SHP77 (cell line): ENCODE results near the gene ARHGEF6.

Source experiments
- DNase-seq, 2 experiments: peaks; one replicate each; lab custom pipeline; 2025; lab: John Stamatoyannopoulos, UW

ARHGEF6 gene

DNA sequence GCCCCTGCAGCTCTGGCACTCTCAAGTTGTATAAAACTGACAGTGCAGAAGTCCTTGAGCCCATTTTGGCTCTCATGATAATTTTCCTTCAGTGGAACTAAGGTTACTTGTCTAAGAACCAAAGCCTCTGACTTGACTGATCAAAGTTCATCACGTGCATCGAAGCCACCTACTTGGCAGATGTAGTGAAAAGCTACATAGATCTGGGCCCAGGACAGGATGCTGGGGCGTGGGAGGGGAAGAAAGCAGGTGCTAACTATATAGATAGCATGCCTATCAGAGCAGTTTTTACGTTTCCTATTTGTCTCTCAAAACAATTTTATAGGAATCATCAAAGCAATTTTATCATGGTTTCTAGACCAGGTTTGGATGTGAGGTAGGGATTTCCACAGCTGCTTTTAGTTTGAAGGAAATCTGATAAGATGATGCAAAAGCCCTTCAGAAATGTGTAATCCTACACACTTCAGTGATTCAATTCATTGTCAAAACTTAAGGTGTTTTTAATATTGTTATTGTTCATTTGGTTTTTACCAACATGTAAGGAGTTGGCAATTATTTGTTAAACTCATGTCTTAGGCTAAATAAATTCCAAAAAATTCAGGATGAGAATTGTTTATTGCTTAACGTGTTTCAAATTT lies 134.0 kb downstream of the ARHGEF6 start:
- DNase-seq, result no peak

DNA sequence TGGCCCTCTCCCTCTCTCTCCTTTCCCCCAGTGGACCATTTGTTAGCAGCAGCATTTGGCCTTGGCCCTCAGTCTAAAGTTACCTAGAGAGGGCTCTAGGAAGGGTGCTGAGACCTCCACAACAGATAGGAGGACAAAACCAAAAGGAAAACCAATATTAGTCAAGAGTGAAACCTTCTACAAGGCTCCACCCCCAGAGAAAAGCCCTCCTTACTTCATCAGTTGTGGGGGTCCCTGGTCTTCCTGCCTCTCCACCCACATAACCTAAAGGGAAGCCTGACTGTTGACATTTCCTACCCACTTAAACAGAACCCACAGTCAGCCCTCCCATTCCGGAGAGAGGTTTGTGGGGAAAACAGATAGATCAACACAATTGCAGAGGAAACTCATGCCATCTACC lies 137.5 kb downstream of the ARHGEF6 start:
- no peak for DNase-seq

DNA sequence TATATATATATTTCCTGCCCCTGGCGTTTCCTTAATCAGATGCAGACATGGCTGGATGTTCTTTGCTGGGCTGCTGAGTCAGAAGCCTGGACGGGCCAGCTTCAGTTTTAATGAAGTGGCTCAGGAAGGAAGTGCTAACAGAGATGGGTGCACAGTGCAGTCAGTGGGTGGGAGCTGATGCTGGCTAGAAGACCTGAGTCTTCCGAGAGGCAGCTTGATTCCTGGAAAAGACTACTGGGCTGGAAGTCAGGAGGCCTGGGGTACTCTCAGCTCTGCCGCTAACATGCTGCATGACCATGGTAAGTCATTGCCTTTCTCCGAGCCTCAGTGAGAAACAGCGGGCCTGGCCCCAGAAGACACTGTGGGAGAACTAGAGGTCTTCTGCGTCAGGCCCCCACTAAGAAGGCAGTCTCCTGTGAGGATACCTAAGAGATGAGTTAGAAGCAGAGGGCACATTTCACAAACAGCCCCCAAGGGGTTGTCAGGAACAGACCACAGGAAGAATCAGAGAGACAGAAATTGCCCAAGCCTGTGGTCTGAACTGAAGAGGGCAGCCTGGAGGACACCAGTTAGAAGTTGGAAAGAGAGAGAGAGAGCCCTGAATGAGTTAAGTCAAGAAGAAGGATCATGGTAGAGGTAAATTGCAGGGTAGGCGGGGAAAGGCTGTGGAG lies 141.1 kb downstream of the ARHGEF6 start:
- no peak for DNase-seq

DNA sequence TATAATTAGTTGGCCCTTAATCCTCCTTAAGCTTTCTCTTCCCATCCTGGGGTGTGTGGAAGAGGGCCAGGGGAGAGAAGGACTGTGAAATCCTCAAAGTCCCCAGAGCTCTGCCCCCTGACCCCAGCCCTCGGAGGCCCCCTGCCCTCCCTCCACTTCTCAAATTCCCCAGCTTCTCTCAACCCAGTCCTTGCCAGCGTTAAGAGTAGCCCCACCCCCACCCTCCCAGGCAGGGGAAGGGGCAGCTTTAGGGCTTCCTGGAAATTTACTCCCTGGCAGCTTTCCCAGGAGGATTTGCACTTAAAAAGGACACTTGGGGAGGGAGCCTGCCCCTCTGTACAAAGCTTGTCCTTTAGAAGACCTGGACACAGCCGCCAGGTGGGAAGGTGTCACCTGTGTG lies 144.6 kb downstream of the ARHGEF6 start:
- DNase-seq, result no peak

DNA sequence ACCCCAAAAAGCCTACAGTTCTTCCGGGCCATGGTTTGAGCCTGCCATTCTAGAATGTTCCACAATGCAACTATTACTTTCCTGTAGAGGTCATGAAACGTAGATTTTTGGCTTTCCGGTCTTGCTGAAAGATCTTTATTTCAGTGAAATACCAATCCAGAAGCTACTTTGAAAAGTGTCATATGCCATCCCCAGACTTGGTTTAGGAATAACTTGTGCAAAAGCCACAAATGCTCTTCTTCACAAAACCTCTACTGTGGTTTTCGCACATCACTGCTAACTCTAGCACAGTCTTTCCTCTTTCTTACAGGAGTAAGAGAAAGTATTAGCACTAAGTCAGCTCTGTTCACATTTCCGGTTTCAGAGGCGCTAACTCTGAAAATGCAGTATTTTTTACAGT lies 145.5 kb downstream of the ARHGEF6 start:
- no peak for DNase-seq

DNA sequence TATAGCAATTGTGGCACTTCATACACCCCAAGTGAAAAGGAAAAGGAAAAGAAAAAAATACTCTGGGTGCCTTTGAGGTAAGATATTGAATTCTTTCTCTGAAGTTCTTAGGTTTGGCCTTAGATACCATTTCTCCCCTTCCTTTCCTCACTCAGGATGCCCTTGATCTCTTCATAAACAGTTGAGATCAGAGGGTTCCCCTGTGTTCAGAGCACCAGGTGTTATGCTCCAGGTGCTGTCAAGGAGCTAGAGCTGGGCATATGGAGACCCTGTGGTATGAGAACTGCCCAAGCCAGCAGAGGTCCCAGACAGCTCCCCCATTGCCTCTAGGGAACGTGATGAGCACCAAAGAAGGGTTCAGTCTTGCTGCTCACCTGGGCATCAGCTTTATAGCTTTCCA lies 149.9 kb downstream of the ARHGEF6 start:
- DNase-seq, result no peak

DNA sequence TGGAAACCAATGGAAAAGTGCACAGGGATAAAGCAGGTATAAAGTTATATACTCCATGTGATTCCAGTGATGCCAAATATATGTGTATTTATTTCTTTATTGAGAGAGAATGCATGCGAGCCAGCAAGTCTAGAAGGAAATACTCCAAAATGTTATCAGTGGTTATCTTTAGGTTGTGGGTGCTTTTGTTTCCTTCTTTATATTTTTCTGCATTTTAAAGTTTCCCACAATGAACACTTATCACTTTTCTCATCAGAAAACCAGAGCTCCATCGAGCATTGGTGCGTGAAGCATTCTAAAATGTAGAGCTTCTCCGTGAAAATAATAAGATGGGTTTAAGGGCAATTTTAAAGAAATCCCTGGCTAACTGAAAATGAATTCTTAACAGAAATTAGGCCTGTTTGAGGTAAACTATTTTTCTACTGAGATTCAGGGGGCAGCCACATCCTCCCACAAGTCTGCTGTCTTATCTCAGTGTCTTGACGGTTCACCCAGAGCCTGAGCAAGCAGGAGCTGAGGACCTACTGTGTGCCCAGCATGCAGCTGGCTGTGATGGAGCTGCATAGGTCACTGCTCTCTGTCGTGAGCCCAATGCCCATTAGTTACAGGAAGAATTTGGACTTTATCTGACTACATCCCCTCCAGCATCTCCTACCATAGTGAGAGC lies 151.5 kb downstream of the ARHGEF6 start:
- no peak for DNase-seq

DNA sequence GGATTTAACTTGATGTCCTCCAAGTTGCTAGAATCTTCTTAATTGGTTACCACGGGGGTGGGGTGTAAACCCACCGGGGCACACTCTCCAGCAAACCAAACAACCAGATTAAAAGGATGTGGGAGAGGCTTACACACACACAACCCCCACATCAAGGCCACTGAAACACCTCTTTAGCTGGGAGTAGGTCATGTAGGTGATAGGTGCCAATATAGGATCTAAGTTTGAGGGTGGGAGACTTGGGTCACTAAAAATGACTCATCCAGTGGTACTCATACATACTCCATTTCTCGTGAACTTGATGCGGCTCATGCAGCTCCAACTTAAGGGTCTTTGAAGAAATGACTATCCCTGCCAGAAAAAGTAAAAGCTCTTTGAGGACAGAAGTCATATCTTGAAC lies 153.3 kb downstream of the ARHGEF6 start:
- no peak for DNase-seq

DNA sequence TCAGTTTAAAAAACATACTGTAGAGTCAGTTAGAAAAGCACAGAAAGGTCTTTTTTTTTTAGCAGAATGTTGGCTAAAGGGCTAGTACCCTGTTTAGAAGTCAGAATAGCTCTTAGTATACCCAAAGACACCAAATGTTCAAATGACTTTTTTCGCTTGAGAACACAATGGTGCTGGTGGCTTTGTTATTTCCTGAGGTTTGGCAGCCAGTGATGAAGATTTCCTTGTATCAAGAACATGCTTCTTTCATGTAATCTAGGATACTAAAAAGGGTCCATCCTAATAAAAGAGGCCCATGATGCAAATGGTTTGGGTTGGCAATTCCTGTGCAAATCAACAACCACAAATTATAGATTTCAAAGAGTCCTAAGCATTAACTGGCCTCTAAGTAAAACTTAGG lies 153.8 kb downstream of the ARHGEF6 start:
- DNase-seq, result no peak

DNA sequence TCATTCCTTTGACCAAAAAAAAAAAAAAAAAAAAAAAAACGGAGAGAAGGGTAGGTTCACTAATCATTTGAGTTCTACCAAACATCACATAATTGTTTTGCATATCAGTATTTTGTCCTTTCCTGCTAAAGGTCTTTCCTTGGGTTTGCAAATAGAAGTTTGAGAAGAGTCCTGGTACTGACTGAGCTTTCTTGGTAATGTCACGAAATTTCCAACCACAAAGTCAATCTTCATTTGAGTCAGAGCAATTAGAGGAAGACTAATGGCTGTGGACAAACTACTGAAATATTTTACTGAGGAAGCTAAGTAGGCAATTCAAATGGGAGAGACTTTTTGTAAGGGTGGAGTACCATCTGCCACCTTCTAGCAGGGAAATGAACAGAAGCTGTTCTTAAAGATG lies 154.5 kb downstream of the ARHGEF6 start:
- DNase-seq, result no peak

DNA sequence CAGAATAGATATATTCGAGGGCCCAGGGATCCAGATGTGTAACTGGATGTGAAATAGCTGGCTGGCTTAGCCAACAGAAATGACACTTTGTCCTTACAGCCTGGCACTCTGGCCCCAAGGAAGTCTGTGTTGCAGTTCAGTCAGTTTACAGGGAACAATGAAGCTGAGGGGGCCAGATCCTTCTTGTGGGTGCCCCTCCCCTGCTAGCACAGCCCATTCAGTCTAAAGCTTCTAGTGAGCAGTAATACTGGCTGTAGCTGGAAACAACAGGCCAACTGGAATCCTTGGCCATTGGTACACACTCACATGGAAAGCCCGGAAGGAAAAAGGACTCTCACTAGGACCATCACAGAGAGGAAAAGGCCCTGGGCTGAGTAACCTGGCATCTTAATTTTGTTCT lies 155.5 kb downstream of the ARHGEF6 start:
- DNase-seq, result no peak

DNA sequence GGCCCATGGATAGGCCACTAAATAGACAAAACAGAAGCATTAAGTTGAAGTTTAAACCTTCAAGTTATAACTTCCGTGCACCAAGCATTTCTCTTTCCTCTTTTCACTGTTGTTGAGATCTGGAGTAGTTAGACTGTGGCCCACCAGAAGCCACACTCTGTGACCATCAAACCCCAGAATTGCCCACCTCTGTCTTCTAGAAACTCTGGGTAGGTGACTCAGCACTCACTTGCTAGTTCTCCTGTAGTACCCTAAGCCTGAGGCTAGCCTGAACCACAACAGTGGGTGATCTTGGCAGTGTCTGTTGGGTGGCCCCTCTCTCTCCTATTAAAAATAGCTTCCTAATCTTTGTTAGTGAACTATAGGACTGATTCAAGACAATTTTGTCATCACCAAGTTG lies 157.3 kb downstream of the ARHGEF6 start:
- DNase-seq, result no peak

DNA sequence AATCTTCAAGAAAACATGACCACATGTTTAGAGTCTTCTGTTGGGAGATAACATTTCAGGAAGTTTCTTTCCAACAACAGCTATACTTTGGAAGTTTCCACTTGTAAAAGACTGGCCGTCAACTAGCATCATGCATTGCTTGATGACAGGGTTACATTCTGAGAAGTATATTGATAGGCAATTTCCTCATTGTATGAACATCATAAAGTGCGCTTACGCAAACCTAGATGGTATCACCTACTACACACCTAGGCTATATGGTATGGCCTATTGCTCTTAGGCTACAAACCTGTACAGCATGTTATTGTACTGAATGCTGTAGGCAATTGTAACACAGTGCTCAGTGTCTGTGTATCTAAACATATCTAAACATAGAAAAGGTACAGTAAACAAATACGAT lies 158.2 kb downstream of the ARHGEF6 start:
- DNase-seq, result no peak

DNA sequence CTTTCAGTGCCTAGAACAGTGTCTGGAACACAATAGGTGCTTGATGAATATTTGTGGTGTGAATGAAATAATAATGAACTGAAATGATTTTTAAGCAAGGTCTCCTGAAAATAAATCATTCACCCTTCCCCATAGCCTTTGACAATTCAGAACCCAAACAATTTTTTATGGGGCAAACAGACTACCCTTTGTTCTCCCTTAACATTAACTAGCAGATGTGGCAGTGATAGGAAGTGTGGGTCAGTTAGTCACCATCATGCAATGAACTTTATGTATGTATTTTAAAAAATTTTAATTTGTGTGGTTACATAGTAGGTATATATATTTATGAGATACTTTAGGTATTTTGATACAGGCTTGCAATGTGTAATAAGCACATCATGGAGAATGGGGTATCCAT lies 160.0 kb downstream of the ARHGEF6 start:
- no peak for DNase-seq

DNA sequence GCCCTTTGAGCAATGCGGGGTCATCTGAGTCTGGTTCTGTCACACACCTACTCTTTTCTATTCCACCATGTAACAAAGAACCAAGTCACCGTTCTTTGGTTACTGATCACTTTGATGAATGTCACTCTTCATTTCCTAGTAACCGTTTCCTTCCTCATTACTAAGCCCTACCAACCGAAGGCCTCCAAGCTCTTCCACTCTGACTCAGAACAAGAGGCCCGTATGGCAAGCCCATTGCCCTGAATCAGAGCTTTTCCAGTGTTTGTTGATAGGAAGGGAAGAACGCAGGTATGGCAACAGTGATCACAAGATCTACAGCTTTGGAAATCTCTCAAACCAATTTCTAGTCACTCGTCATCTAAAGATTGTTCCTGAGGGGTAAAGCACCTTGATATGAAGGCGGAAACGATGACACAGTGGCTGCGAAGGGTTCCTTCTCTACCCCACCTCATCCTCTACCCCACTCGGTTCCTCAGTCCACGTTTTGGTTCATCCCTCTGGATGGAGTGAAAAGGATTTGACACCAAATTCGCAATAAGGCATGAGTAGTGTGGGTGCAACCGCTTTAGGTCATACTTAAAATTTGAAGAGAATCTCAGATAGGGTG lies 160.7 kb downstream of the ARHGEF6 start:
- no peak for DNase-seq

DNA sequence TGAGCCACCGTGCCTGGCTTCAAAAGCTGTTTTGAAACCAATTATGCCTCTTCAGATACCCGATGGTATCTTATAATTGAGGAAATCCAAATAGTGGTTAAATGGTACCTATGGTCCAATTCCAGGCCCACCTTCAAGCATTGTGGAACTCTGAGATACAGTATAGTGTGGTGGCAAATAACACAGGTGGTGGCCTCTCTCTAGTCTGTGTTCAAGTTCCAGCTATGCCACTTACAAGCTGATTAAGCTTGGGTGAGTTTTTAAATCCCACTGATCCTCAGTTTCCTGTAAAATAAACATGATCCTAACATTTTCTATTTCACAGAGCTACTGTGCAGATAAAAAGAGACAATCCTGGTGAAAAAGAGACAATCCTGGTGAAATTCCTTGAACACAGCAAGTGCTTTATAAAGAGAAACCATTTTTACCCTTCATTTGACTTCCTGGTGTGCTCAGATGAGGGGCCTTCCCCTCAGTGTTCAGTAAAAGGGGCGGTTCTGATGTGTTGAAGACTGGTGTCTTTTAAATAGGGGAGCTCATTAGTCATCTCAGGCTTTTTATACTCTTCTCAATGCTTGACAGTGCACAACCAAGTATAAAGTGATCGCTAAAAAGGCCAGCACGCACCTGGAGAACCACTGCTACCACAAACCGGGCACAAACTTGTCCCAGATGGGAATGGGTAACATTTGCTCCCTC lies 163.6 kb downstream of the ARHGEF6 start:
- DNase-seq, result no peak
